GM23338 (cell line): Measurements from ENCODE around the gene CSNK1G1. TPM values are rescaled to one million over a fixed set of nuclear protein-coding genes. Genes with fewer than 3 reads are reported as not detected.

Source experiments
- ATAC-seq: fragments of 200-7000 bp; cut with Tn5 transposase; 3 replicates; pipeline ENCODE4 v1.9.1; 2020
- DNase-seq: peaks from one replicate; pipeline ENCODE4 v3.0.0-alpha.2; 2015; ENCODE audit warnings: low spot score
- H2AFZ ChIP-seq: fragments of 200-600 bp; sonication (generic); 2 replicates; pipeline ENCODE4 v1.8.0; 2016; ENCODE audit warnings: antibody characterized with exemption, mild to moderate bottlenecking, moderate library complexity
- H3F3A ChIP-seq: fragments of 200-600 bp; sonication (generic); replicated peaks from 2 replicates; pipeline ENCODE4 v1.8.0; 2017; ENCODE audit warnings: antibody characterized with exemption, mixed run types, low read depth
- H3K27ac ChIP-seq: fragments of 200-600 bp; sonication (generic); 2 replicates; pipeline ENCODE4 v1.6.1; 2016; ENCODE audit warnings: low read depth
- H3K27me3 ChIP-seq: fragments of 200-600 bp; sonication (generic); 2 replicates; pipeline ENCODE4 v1.8.0; 2016; ENCODE audit warnings: mild to moderate bottlenecking, mixed run types, moderate library complexity; ENCODE audit not compliant: insufficient read depth
- H3K36me3 ChIP-seq: fragments of 200-600 bp; sonication (generic); 2 replicates; pipeline ENCODE4 v1.8.0; 2016; ENCODE audit warnings: mild to moderate bottlenecking; ENCODE audit not compliant: insufficient read depth
- H3K4me1 ChIP-seq: fragments of 200-600 bp; sonication (generic); 2 replicates; pipeline ENCODE4 v1.8.0; 2016; ENCODE audit warnings: mild to moderate bottlenecking, moderate library complexity; ENCODE audit not compliant: insufficient read depth
- H3K4me2 ChIP-seq: fragments of 200-600 bp; sonication (generic); 2 replicates; pipeline ENCODE4 v1.7.1; 2017; ENCODE audit warnings: mixed run types
- H3K4me3 ChIP-seq: fragments of 200-600 bp; sonication (generic); 2 replicates; pipeline ENCODE4 v1.6.1; 2016; ENCODE audit warnings: mixed run types
- H3K79me2 ChIP-seq: fragments of 200-600 bp; sonication (generic); replicated peaks from 2 replicates; pipeline ENCODE4 v1.8.0; 2017; ENCODE audit warnings: mild to moderate bottlenecking; ENCODE audit not compliant: insufficient read depth
- H3K9me2 ChIP-seq: fragments of 200-600 bp; sonication (generic); 2 replicates; pipeline ENCODE4 v1.8.0; 2017; ENCODE audit not compliant: insufficient read depth
- H4K20me1 ChIP-seq: fragments of 200-600 bp; sonication (generic); replicated peaks from 2 replicates; pipeline ENCODE4 v1.8.0; 2017; ENCODE audit warnings: mild to moderate bottlenecking; ENCODE audit not compliant: insufficient read depth
- H3K27ac Mint-ChIP-seq: 2 replicates; pipeline ENCODE4 v1.8.0; 2020; ENCODE audit warnings: inconsistent platforms, mild to moderate bottlenecking, moderate library complexity, mixed read lengths
- H3K27me3 Mint-ChIP-seq: 3 replicates; pipeline ENCODE4 v1.8.0; 2022; ENCODE audit warnings: low read depth, mild to moderate bottlenecking, moderate library complexity, mixed read lengths, inconsistent platforms; ENCODE audit not compliant: insufficient read depth, poor library complexity
- H3K36me3 Mint-ChIP-seq: 3 replicates; pipeline ENCODE4 v1.8.0; 2021; ENCODE audit warnings: low read depth, mild to moderate bottlenecking, inconsistent platforms, moderate library complexity, mixed read lengths
- H3K4me1 Mint-ChIP-seq: 3 replicates; pipeline ENCODE4 v1.8.0; 2020; ENCODE audit warnings: mild to moderate bottlenecking, inconsistent platforms, mixed read lengths
- H3K4me3 Mint-ChIP-seq: 3 replicates; pipeline ENCODE4 v1.8.0; 2021; ENCODE audit warnings: moderate library complexity, mild to moderate bottlenecking, inconsistent platforms, mixed read lengths
- H3K9me3 Mint-ChIP-seq: 3 replicates; pipeline ENCODE4 v1.8.0; 2020; ENCODE audit warnings: moderate library complexity, mild to moderate bottlenecking, inconsistent platforms, mixed read lengths
- CTCF ChIP-seq, 2 experiments: fragments of 200-600 bp in 1 of 2; sonication (generic) in 1 of 2; conservative IDR thresholded peaks; 2 replicates each; pipeline versions ENCODE4 v1.5.1 to v1.6.1; 2016 to 2017; ENCODE audit warnings: antibody characterized with exemption in 2 of 2, low read depth in 2 of 2, mild to moderate bottlenecking in 2 of 2, moderate library complexity in 1 of 2
- EZH2phosphoT487 ChIP-seq: fragments of 200-600 bp; sonication (generic); IDR thresholded peaks from one replicate; pipeline ENCODE4 v1.8.1; 2018; ENCODE audit warnings: antibody characterized with exemption; ENCODE audit not compliant: unreplicated experiment
- ZNF462 ChIP-seq: fragments of 250-450 bp; sonication (Bioruptor Pico); IDR thresholded peaks from 2 replicates; pipeline ENCODE4 v1.5.0; 2020; ENCODE audit warnings: mild to moderate bottlenecking, moderate library complexity
- polyA plus RNA-seq: library from polyadenylated mRNA; unstranded; fragments of >200 nt; fragmentation: Nextera tagmentation; extraction: Ambion mirVana; gene quantifications from 2 replicates; pipeline ENCODE4 v1.2.1, GENCODE V29; 2016
- total RNA-seq: library from RNA; depleted of rRNA; stranded (reverse); fragments of >200 nt; shearing (Covaris generic); gene quantifications from 2 replicates; pipeline ENCODE4 v1.2.3, GENCODE V29; 2014

CSNK1G1 gene
- total and polyA plus RNA-seq, 2 experiments from 2014 or later = 9.3 to 13.4 TPM

GRCh38 chr15:64209680-64210334 is 146.2 kb downstream of the CSNK1G1 start:
- no peaks in the 10 kb centered on the region for H3K36me3 ChIP-seq
- H3K79me2 ChIP-seq = no peaks in the 10 kb centered on the region
- Mint-ChIP-seq H3K4me1 (no peaks in the 10 kb centered on the region), H3K27me3 (no peaks in the 10 kb centered on the region), H3K4me3 (no peak overlapping the region), H3K27ac (no peak overlapping the region), H3K36me3 (no peaks in the 10 kb centered on the region), H3K9me3 (no peaks in the 10 kb centered on the region)
- no peak overlapping the region for H2AFZ ChIP-seq
- H3F3A ChIP-seq = no peaks in the 10 kb centered on the region
- no peaks in the 10 kb centered on the region for H4K20me1 ChIP-seq
- no peak overlapping the region for H3K4me3 ChIP-seq
- no peak for ATAC-seq
- TF ChIP-seq CTCF (conservative IDR thresholded peaks at IDR 0.05; ENCODE audit: low read depth in 2 of 2) = peak; percentile 36 to 65; a peak in 3 of 4 replicates
- TF ChIP-seq EZH2phosphoT487 = no peak
- no peak for TF ChIP-seq ZNF462 (CRISPR knock-in tag)
- H3K4me1 ChIP-seq = no peaks in the 10 kb centered on the region
- no peaks in the 10 kb centered on the region for H3K27me3 ChIP-seq
- H3K27ac ChIP-seq = no peak overlapping the region
- peak; percentile 21 for DNase-seq
- H3K4me2 ChIP-seq = no peak overlapping the region
- no peaks in the 10 kb centered on the region for H3K9me2 ChIP-seq
